Osteoblast (primary cell): Measurements from ENCODE around the gene GRIN2A. TPM values are rescaled to one million over a fixed set of nuclear protein-coding genes. Genes with fewer than 3 reads are reported as not detected.

Experiments used
- DNase-seq: peaks from one replicate; pipeline ENCODE4 v3.0.0; 2011; ENCODE audit warnings: low spot score, mixed read lengths; ENCODE audit not compliant: insufficient read length; ENCODE audit errors: missing footprints
- H2AFZ ChIP-seq: 2 replicates; pipeline ENCODE4 v1.6.0; 2011; ENCODE audit warnings: mild to moderate bottlenecking, low read length
- H3K27ac ChIP-seq: 2 replicates; pipeline ENCODE4 v1.5.1; 2011; ENCODE audit warnings: mild to moderate bottlenecking, low read depth, low read length, moderate library complexity
- H3K27me3 ChIP-seq: 2 replicates; pipeline ENCODE4 v1.6.0; 2012; ENCODE audit warnings: mild to moderate bottlenecking, control low read depth, inconsistent platforms, low read length, moderate library complexity; ENCODE audit not compliant: insufficient read depth
- H3K36me3 ChIP-seq: 2 replicates; pipeline ENCODE4 v1.5.1; 2011; ENCODE audit warnings: mild to moderate bottlenecking, low read length, control low read depth, moderate library complexity; ENCODE audit not compliant: insufficient read depth
- H3K4me1 ChIP-seq: 2 replicates; pipeline ENCODE4 v1.5.1; 2011; ENCODE audit warnings: mild to moderate bottlenecking, low read length, control low read depth, moderate library complexity; ENCODE audit not compliant: insufficient read depth
- H3K4me2 ChIP-seq: 2 replicates; pipeline ENCODE4 v1.6.0; 2011; ENCODE audit warnings: mild to moderate bottlenecking, low read length; ENCODE audit not compliant: insufficient read depth
- H3K4me3 ChIP-seq: fragments of 200-600 bp; sonication (generic); 3 replicates; pipeline ENCODE4 v1.5.1; 2012; ENCODE audit warnings: mild to moderate bottlenecking, low read length, inconsistent platforms; ENCODE audit not compliant: insufficient read depth
- H3K79me2 ChIP-seq: 2 replicates; pipeline ENCODE4 v1.6.0; 2012; ENCODE audit warnings: mild to moderate bottlenecking, low read length, control low read depth, inconsistent platforms; ENCODE audit not compliant: insufficient read depth
- H3K9me3 ChIP-seq: 2 replicates; pipeline ENCODE4 v1.5.1; 2011; ENCODE audit warnings: low read depth, low read length, control low read depth
- H4K20me1 ChIP-seq: 2 replicates; pipeline ENCODE4 v1.6.0; 2012; ENCODE audit warnings: mild to moderate bottlenecking, low read length, control low read depth; ENCODE audit not compliant: insufficient read depth
- CTCF ChIP-seq: IDR thresholded peaks from 2 replicates; pipeline ENCODE4 v1.5.1; 2011; ENCODE audit warnings: mild to moderate bottlenecking, low read depth, low read length, moderate library complexity; ENCODE audit errors: extremely low read depth
- total RNA-seq: library from RNA; depleted of rRNA; stranded (reverse); fragments of >200 nt; gene quantifications from 2 replicates; pipeline ENCODE4 v1.2.3, GENCODE V29; 2012

Gene GRIN2A
- total RNA-seq, 1 donor = 0.72 TPM

DNA sequence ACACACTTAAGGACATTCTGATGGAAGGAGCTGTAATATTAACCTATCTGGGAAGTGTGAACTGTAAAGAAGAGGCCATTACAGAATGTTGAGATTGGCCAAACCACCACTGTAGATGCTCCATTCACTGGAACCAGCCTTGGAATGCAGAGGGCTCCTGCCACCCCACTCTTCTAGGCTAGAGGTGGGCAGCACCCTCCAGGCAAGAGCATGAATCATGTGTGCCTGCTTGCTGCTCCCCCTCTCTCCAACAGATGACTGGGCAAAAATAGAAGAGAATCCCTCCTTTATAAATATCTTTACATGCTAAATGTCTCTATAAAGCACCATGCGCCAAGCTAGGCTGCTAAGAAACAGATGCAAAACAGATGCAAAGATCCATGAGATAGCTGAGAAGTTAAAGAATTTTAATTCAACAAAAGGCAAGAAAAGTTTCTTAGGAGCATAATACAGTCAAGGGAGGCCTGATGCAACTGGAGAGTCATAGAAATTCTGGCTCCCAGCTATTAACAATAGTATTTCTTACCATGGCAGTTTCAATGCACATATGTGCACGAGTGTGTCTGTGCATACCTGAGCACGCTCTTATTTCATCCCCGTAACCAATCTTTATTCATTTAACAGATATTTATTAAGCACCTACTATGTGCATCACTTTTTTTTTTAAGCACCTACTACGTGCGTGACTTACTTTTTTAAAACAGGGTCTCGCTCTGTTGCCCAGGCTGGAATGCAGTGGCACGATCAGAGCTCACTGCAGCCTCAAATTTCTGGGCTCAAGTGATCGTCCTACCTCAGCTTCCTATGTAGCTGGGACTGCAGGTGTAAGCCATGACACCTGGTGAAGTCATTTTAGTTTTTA, 53.6 kb downstream of the GRIN2A start:
- Histone ChIP-seq H3K4me3 (no peak overlapping the region), H2AFZ (no peak overlapping the region), H3K79me2 (no peaks in the 10 kb centered on the region), H3K27me3 (no peaks in the 10 kb centered on the region), H3K4me2 (no peak overlapping the region), H3K9me3 (no peaks in the 10 kb centered on the region), H3K36me3 (no peaks in the 10 kb centered on the region), H3K4me1 (no peaks in the 10 kb centered on the region), H3K27ac (no peak overlapping the region), H4K20me1 (no peaks in the 10 kb centered on the region)
- DNase-seq = no peak
- TF ChIP-seq CTCF = no peak

- no peak for TF ChIP-seq CTCF
- no peaks in the 10 kb centered on the region for H3K4me1 ChIP-seq
- H3K4me2 ChIP-seq = no peak overlapping the region
- DNase-seq = no peak
- H3K4me3 ChIP-seq = no peak overlapping the region
- no peaks in the 10 kb centered on the region for H3K27me3 ChIP-seq
- no peak overlapping the region for H2AFZ ChIP-seq
- H3K9me3 ChIP-seq = no peaks in the 10 kb centered on the region
- no peaks in the 10 kb centered on the region for H3K79me2 ChIP-seq
- no peaks in the 10 kb centered on the region for H4K20me1 ChIP-seq
- H3K27ac ChIP-seq = no peak overlapping the region
- H3K36me3 ChIP-seq = no peaks in the 10 kb centered on the region
Observed at GRCh38 chr16:10126686-10127085, 55.5 kb downstream of the GRIN2A start.

GRCh38 chr16:10123141-10123540, 59.1 kb downstream of the GRIN2A start:
- H3K36me3 ChIP-seq = no peaks in the 10 kb centered on the region
- no peak overlapping the region for H3K4me2 ChIP-seq
- no peak for TF ChIP-seq CTCF
- H3K79me2 ChIP-seq = no peaks in the 10 kb centered on the region
- no peak overlapping the region for H3K27ac ChIP-seq
- no peak for DNase-seq
- H3K4me3 ChIP-seq = no peak overlapping the region
- H3K4me1 ChIP-seq = no peaks in the 10 kb centered on the region
- no peaks in the 10 kb centered on the region for H3K9me3 ChIP-seq
- H3K27me3 ChIP-seq = no peaks in the 10 kb centered on the region
- H4K20me1 ChIP-seq = no peaks in the 10 kb centered on the region
- no peak overlapping the region for H2AFZ ChIP-seq

DNA sequence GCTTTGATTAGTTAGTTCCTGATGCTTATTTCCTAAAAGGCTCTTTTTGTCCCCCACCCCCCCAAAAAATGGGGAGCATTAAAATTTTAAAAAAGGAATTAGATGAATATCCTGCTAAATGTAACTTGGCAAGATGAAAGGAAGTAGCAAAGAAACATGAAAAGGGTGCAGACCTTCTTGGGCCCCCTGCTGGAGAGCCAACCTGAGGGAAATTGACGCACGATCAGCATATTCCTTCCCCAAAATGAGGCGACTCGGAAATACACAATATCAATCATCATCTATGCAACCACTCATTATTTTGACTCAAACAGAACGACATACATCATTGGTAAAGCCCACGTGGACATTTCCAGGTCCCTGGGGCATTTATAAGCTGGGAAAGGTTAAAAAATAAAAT, 59.7 kb downstream of the GRIN2A start:
- no peak for DNase-seq
- no peak overlapping the region for H3K4me2 ChIP-seq
- no peak overlapping the region for H2AFZ ChIP-seq
- H3K27ac ChIP-seq = no peak overlapping the region
- peak; percentile 7 for TF ChIP-seq CTCF
- no peaks in the 10 kb centered on the region for H3K27me3 ChIP-seq
- no peaks in the 10 kb centered on the region for H3K9me3 ChIP-seq
- H3K4me3 ChIP-seq = no peak overlapping the region
- H3K79me2 ChIP-seq = no peaks in the 10 kb centered on the region
- no peaks in the 10 kb centered on the region for H3K36me3 ChIP-seq
- no peaks in the 10 kb centered on the region for H4K20me1 ChIP-seq
- H3K4me1 ChIP-seq = no peaks in the 10 kb centered on the region
